Astrocyte of the cerebellum (primary cell): ENCODE results near the gene MAOB.

Source experiments
- DNase-seq: peaks from one replicate; pipeline ENCODE4 v3.0.0-alpha.2; 2011; ENCODE audit warnings: low read depth
- H3K4me3 ChIP-seq: 2 replicates; pipeline ENCODE4 v1.5.1; 2011; ENCODE audit warnings: mild to moderate bottlenecking, low read depth, low read length, moderate library complexity
- CTCF ChIP-seq: IDR thresholded peaks from 2 replicates; pipeline ENCODE4 v1.5.1; 2012; ENCODE audit warnings: low read length, low read depth, moderate library complexity, mild to moderate bottlenecking; ENCODE audit errors: missing control alignments
- in situ Hi-C: cut with HindIII; loops from 2 replicates; pipeline ENCODE4 v1.10.0; 2017; ENCODE audit warnings: low sequenced_read_pairs

Gene MAOB

GRCh38 chrX:43808231-43808630 is 74.0 kb downstream of the MAOB start:
- no peak for DNase-seq
- in situ Hi-C loops = no loop called here
- no peak overlapping the region for H3K4me3 ChIP-seq
- no peak for TF ChIP-seq CTCF

GRCh38 chrX:43805579-43805978 is 76.7 kb downstream of the MAOB start:
- H3K4me3 ChIP-seq = no peak overlapping the region
- in situ Hi-C loops = no loop called here
- TF ChIP-seq CTCF = no peak
- no peak for DNase-seq

GRCh38 chrX:43804021-43804420 is 78.2 kb downstream of the MAOB start:
- TF ChIP-seq CTCF = no peak
- no peak for DNase-seq
- H3K4me3 ChIP-seq = no peak overlapping the region
- in situ Hi-C loops = no loop called here

- in situ Hi-C loops = no loop called here
- TF ChIP-seq CTCF = no peak
- DNase-seq = no peak
- no peak overlapping the region for H3K4me3 ChIP-seq
Observed at GRCh38 chrX:43785930-43786591, 96.2 kb downstream of the MAOB start.

- TF ChIP-seq CTCF = no peak
- H3K4me3 ChIP-seq = no peak overlapping the region
- in situ Hi-C loops = no loop called here
- no peak for DNase-seq
Observed at GRCh38 chrX:43758044-43758443, 124.2 kb downstream of the MAOB start.

GRCh38 chrX:43756076-43756475 is 126.2 kb downstream of the MAOB start:
- no peak for DNase-seq
- TF ChIP-seq CTCF = no peak
- in situ Hi-C loops = no loop called here

More at GRCh38 chrX:43756076-43756475, 126.2 kb downstream of the MAOB start:
- H3K4me3 ChIP-seq = no peak overlapping the region
